Measurements from ENCODE around the gene SKIL. TPM values are rescaled to one million over a fixed set of nuclear protein-coding genes. Genes with fewer than 3 reads are reported as not detected.
A peak's percentile ranks its signal among the peaks of the same experiment; 100 is the strongest.

Gene SKIL
- total RNA-seq, 1 donor from 2014 or later = 123 TPM

GRCh38 chr3:170350515-170351413, 6.8 kb upstream of the SKIL start:
- Mint-ChIP-seq H3K4me1 (peaks cover 85% of the 10 kb centered on the region), H3K27ac (peak overlapping the region; percentile 80), H3K27me3 (no peaks in the 10 kb centered on the region), H3K9me3 (no peaks in the 10 kb centered on the region), H3K4me3 (peak overlapping the region; percentile 66), H3K36me3 (ENCODE audit: low read depth) (no peaks in the 10 kb centered on the region)
- ChIA-PET POLR2A (interaction anchor here (0.5 to 2.3 kb wide), 4 partner anchors 10 to 582 kb away, joined by 3 to 6 read pairs (median 5); partner anchors contain the start of gene ACTRT3), CTCF (interaction anchor here (0.9 to 1.5 kb wide), 3 partner anchors 42 to 461 kb away, joined by 3 to 4 read pairs (median 3); no protein-coding TSS in a partner anchor)
- TF ChIP-seq CTCF (IDR thresholded peaks at IDR 0.05) = no peak
- ATAC-seq (ENCODE audit: low read depth) (peak; percentile 38), DNase-seq (no peak)
- intact Hi-C loops (cut with micrococcal nuclease) = no loop called here

GRCh38 chr3:170352936-170353335, 4.6 kb upstream of the SKIL start:
- H3K27me3 Mint-ChIP-seq = no peaks in the 10 kb centered on the region
- no peak for DNase-seq

GRCh38 chr3:170353485-170353884, 4.0 kb upstream of the SKIL start:
- peaks cover 4% of the 10 kb centered on the region for H3K36me3 Mint-ChIP-seq (ENCODE audit: low read depth)
- no peak for TF ChIP-seq CTCF (IDR thresholded peaks at IDR 0.05)
- H3K9me3 Mint-ChIP-seq = no peaks in the 10 kb centered on the region
- H3K27me3 Mint-ChIP-seq = no peaks in the 10 kb centered on the region
- peak overlapping the region; percentile 97 for H3K27ac Mint-ChIP-seq
- intact Hi-C loops (cut with micrococcal nuclease) = loop anchor here (1.0 to 2.0 kb wide), 3 partner anchors 13 to 408 kb away; no protein-coding TSS in a partner anchor
- ATAC-seq (ENCODE audit: low read depth) = no peak
- H3K4me1 Mint-ChIP-seq = peaks cover 81% of the 10 kb centered on the region
- no peak for DNase-seq
- CTCF ChIA-PET = interaction anchor here (1.1 kb wide), 1 partner anchor 43 kb away, joined by 3 read pairs; no protein-coding TSS in a partner anchor
- POLR2A ChIA-PET = interaction anchor here (0.7 to 1.7 kb wide), 7 partner anchors 9 to 540 kb away, joined by 3 to 14 read pairs (median 6); partner anchors contain the start of genes PHC3 and RPL22L1
- H3K4me3 Mint-ChIP-seq = no peak overlapping the region

More at GRCh38 chr3:170352936-170353335, 4.6 kb upstream of the SKIL start:
- ChIA-PET POLR2A (interaction anchor here (0.7 to 2.3 kb wide), 10 partner anchors 13 to 585 kb away, joined by 3 to 7 read pairs (median 4); partner anchors contain the start of genes PHC3 and RPL22L1), CTCF (interaction anchor here (0.7 to 1.1 kb wide), 2 partner anchors 42 to 57 kb away, joined by 3 read pairs; no protein-coding TSS in a partner anchor)
- H3K4me1 Mint-ChIP-seq = peaks cover 84% of the 10 kb centered on the region
- ATAC-seq (ENCODE audit: low read depth) = peak; percentile 8
- intact Hi-C loops (cut with micrococcal nuclease) = loop anchor here (1.0 to 2.0 kb wide), 3 partner anchors 14 to 408 kb away; no protein-coding TSS in a partner anchor
- H3K9me3 Mint-ChIP-seq = no peaks in the 10 kb centered on the region
- peak overlapping the region; percentile 24 for H3K4me3 Mint-ChIP-seq
- peak overlapping the region; percentile 57 for H3K27ac Mint-ChIP-seq
- no peak for TF ChIP-seq CTCF (IDR thresholded peaks at IDR 0.05)
- peaks cover 2% of the 10 kb centered on the region for H3K36me3 Mint-ChIP-seq (ENCODE audit: low read depth)

GRCh38 chr3:170354760-170355159, 2.8 kb upstream of the SKIL start:
- Mint-ChIP-seq H3K4me1 (peaks cover 79% of the 10 kb centered on the region), H3K27ac (peak overlapping the region; percentile 97), H3K4me3 (no peak overlapping the region)

More at GRCh38 chr3:170354760-170355159, 2.8 kb upstream of the SKIL start:
- ChIA-PET POLR2A (no interaction called here), CTCF (interaction anchor here (0.6 kb wide), 1 partner anchor 184 kb away, joined by 3 read pairs; no protein-coding TSS in a partner anchor)
- Mint-ChIP-seq H3K27me3 (no peaks in the 10 kb centered on the region), H3K36me3 (ENCODE audit: low read depth) (peaks cover 14% of the 10 kb centered on the region), H3K9me3 (no peaks in the 10 kb centered on the region)
- ATAC-seq (ENCODE audit: low read depth) (no peak), DNase-seq (no peak)
- TF ChIP-seq CTCF (IDR thresholded peaks at IDR 0.05) = no peak
- intact Hi-C loops (cut with micrococcal nuclease) = loop anchor here (5.0 kb wide), 1 partner anchor 553 kb away; the partner anchor contains the start of gene EIF5A2
